ENCODE measurements around the gene JCAD.

Gene JCAD

GRCh38 chr10:29973921-29974320, 85.5 kb downstream of the JCAD start:
- intact Hi-C loops (cut with DNase I), result no loop called here
- no peak for DNase-seq

GRCh38 chr10:29970576-29970975, 88.8 kb downstream of the JCAD start:
- DNase-seq, result no peak
- intact Hi-C loops (cut with DNase I), result no loop called here

DNA sequence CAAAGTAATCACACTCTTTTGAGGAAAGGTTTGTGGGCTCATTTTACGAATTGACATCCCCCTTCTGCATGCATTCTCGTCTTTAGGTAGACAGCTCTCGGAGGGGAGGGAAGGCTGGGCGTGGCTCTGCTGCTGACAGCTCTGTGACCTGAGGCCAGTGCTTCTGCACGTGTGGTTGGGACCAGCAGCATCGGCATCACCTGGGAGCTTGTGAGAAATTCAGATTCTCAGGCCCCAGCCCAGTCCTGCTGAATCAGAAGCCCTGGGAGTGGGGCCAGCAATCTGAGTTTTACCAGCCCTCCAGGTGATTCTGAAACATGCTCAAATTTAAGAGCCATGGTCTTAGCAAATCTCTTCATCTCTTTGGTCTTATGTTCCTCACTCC, 89.4 kb downstream of the JCAD start:
- intact Hi-C loops (cut with DNase I), result no loop called here
- DNase-seq, result no peak

DNA sequence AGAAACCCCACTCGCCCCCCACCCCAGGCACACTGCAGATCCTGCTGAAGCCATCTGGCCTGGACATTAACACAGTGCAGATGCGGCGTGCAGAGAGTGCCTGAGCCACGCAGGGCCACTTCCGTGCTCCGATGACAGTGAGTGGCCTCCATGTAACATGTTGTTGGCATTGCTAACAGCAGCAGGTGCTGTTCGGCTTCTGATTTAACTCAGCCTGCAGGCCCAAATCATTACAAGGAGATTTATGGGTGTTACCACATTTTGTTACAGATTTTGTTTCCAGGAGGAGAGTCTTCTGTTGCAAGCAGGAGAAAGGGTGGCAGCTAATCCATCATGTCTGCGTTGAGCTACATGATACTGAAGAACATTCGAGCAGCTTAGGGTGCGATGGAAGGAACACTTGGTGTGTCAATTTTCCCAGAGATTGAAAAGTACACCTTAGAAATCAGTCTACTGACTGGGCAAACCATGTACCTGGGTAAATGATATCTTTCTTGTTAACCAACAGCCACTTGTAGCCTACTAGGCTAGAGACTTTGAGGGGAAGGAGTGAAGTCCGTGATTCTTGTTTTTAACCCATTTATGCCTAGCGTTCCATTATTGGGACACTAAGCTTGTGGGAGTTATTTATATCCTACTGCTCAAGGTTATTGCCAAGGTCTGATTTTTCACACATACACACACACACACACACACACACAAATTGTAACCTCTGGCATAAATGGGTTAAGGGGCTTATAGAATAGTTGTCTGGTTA, 90.0 kb downstream of the JCAD start:
- no peak for DNase-seq
- intact Hi-C loops (cut with DNase I), result no loop called here

DNA sequence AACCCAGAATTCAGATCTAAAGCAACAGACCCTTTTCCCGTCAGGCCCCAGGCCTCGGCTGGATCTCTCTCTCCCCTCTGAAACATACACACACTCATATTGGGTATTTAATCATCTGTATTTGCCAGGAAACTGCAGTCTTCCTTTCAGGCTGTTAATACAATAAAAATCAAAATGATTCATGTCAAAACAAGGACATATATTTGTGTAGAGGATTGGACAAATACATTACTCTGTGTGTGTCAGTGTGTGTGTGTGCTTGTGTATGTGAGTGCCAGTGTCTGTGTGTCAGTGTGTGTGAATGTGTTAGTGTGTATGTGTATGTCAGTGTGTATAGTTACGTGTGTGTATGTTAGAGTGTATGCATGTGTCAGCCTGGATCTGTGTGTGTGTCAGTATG, 90.8 kb downstream of the JCAD start:
- DNase-seq, result no peak
- intact Hi-C loops (cut with DNase I), result no loop called here

- no peak for DNase-seq
- intact Hi-C loops (cut with DNase I), result no loop called here
Measured at GRCh38 chr10:29966269-29966668, 93.1 kb downstream of the JCAD start.

Measured in head of caudate nucleus (tissue), 42 donors.